Breast epithelium (tissue), 4 donors: ENCODE measurements around the gene ACOX3. TPM values are rescaled to one million over a fixed set of nuclear protein-coding genes. Genes with fewer than 3 reads are reported as not detected.
"Not testable (repeated sequence)": the region's sequence is repeated elsewhere in the genome, so short reads cannot be mapped to it uniquely, and the experiment has no call there.

ENCODE experiments used
- DNase-seq, 2 donors: peaks; one replicate each; pipeline ENCODE4 v3.0.0-alpha.2; 2019; ENCODE audit warnings: low spot score in 2 of 2
- H3K27ac ChIP-seq, 2 donors: fragments of 200-600 bp; sonication (generic) in 1 of 2; one replicate each; pipeline ENCODE4 v1.5.1; 2016 to 2019; ENCODE audit warnings: mild to moderate bottlenecking in 1 of 2
- H3K27me3 ChIP-seq, 2 donors: fragments of 200-600 bp; sonication (generic) in 1 of 2; one replicate each; pipeline versions ENCODE4 v1.5.1 to v1.6.0; 2017 to 2019; ENCODE audit warnings: control low read depth in 1 of 2, mild to moderate bottlenecking in 1 of 2
- H3K36me3 ChIP-seq: fragments of 200-600 bp; one replicate; pipeline ENCODE4 v1.5.1; 2019
- H3K4me1 ChIP-seq, 2 donors: fragments of 200-600 bp; sonication (generic); one replicate each; pipeline ENCODE4 v1.5.1; 2016 to 2019; ENCODE audit warnings: control low read depth in 1 of 2
- H3K4me3 ChIP-seq, 3 donors: fragments of 200-600 bp; sonication (generic); 1 replicate in 2 of 3; 2 replicates in 1 of 3; pipeline ENCODE4 v1.5.1; 2016 to 2019; ENCODE audit warnings: mild to moderate bottlenecking in 3 of 3, moderate library complexity in 2 of 3
- H3K9me3 ChIP-seq, 2 donors: fragments of 200-600 bp; sonication (generic) in 1 of 2; one replicate each; pipeline ENCODE4 v1.5.1; 2016 to 2019; ENCODE audit warnings: control low read depth in 1 of 2
- CTCF ChIP-seq, 3 donors: fragments of 450-650 bp; IDR thresholded peaks; one replicate each; pipeline ENCODE4 v1.5.1; 2016 to 2017; ENCODE audit warnings: antibody characterized with exemption in 3 of 3, mild to moderate bottlenecking in 3 of 3, moderate library complexity in 3 of 3
- POLR2A ChIP-seq: fragments of 450-650 bp; IDR thresholded peaks from one replicate; pipeline ENCODE4 v1.6.1; 2016; ENCODE audit warnings: antibody characterized with exemption, mild to moderate bottlenecking, moderate library complexity
- POLR2AphosphoS5 ChIP-seq, 3 donors: sonication (generic); formaldehyde crosslinking; IDR thresholded peaks; one replicate each; pipeline ENCODE4 v1.6.1; 2017; ENCODE audit warnings: antibody characterized with exemption in 3 of 3
- intact Hi-C: fragments of 100-400 bp; cut with DNase I; formaldehyde crosslinking; loops from one replicate; pipeline ENCODE4 v1.15.1; 2023; ENCODE audit warnings: low total_unique reads
- total RNA-seq, 3 donors: library from RNA; depleted of rRNA; stranded (reverse); fragments of >200 nt; gene quantifications; one replicate each; pipeline ENCODE4 v1.1.0, GENCODE V29; 2016

The ACOX3 gene
- total RNA-seq, 3 donors from 2014 or later: 24.0 to 69.4 (median 47.9) TPM

DNA sequence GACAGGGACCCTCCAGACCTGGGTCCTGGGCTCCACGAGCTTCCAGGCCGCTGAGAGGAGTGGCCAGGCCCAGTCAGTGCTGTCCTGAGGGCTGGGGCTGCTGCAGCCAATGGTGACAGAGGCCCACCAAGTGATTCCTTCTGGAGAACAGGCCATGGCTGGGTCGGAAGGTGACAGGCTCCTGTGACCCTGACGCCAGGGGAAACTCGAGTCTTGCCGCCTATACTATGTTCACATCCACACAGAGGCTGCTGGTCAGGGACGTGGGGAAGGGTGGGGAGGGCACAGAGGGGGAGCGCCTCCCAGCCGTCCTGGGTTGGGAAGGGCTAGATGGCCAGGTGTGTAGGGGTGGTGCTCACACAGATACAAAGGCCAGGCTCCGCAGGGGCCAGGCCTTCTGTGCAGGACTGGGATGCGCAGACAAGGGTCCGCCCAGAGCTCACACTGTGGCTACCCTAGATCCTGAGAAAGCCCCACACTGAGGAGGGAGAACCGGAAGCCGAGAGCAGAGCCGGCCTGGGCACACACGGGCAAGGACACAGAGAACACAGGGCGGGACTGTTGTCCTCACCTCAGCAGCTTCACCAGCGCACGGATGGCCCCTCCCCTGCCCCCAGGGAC, 89.6 kb downstream of the ACOX3 start:
- H3K4me3 ChIP-seq: no peak overlapping the region
- DNase-seq: peak in 1 of 2 donors; percentile 37

DNA sequence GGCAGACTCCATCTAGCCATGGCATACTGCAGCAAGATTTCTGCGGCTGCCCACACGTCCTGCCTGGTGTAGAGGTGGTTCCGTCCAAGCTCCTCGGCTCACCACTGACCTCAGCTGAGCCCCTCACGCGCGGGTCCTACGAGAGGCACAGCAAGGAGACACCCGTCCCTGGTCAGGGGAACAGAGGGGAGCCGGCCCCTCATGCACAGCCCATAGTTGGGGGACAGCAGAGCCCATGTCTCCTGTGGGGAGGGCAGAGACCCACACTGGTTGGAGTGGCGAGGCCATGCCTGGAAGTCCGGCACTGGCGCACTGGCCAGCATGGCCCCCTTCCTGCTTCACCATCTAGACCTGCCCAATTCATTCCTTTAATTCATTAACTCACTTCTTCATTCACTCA, 90.2 kb downstream of the ACOX3 start:
- DNase-seq: no peak
- no peak for TF ChIP-seq POLR2A
- TF ChIP-seq CTCF (IDR thresholded peaks at IDR 0.05): no peak
- no peak for TF ChIP-seq POLR2AphosphoS5 (IDR thresholded peaks at IDR 0.05)
- Histone ChIP-seq H3K36me3 (no peaks in the 10 kb centered on the region), H3K4me1 (peaks cover 0 to 10% of the 10 kb centered on the region in 2 donors), H3K4me3 (no peak overlapping the region), H3K9me3 (no peaks in the 10 kb centered on the region), H3K27ac (no peak overlapping the region), H3K27me3 (no peaks in the 10 kb centered on the region)
- intact Hi-C loops: no loop called here

More for the DNA sequence above, 89.6 kb downstream of the ACOX3 start:
- intact Hi-C loops: no loop called here
- Histone ChIP-seq H3K9me3 (no peaks in the 10 kb centered on the region), H3K4me1 (peaks cover 0 to 10% of the 10 kb centered on the region in 2 donors), H3K27me3 (no peaks in the 10 kb centered on the region), H3K27ac (peak overlapping the region in 1 of 2 donors; percentile 63), H3K36me3 (no peaks in the 10 kb centered on the region)
- no peak for TF ChIP-seq CTCF (IDR thresholded peaks at IDR 0.05)
- TF ChIP-seq POLR2A: no peak
- TF ChIP-seq POLR2AphosphoS5 (IDR thresholded peaks at IDR 0.05): no peak

DNA sequence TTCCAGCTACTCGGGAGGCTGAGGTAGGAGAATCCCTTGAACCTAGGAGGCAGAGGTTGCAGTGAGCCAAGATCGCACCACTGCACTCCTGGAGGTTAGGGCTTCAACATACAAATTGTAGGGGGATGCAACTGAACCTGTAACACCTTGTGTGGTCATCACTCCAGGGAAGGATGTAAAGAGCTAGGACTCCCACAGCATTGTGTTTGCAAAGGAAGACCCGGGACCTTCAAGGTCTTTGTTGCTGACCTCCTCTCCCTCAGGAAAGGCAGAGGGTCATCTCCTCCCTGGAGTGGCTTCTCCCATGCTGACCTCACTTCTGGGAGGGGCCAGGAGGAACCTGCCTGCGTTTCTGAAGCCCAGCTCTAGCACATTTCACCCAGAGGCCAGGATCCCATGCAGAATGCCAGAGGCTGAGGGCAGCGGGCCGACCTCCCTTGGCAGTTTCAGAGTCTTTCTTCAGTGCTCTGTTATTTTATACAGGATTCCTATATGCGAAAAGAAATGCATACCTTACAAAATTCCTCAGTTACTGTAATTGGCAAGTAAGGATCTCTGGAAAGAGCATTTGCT, 90.8 kb downstream of the ACOX3 start:
- no peaks in the 10 kb centered on the region for H3K36me3 ChIP-seq
- no peaks in the 10 kb centered on the region for H3K27me3 ChIP-seq
- H3K4me3 ChIP-seq: no peak overlapping the region
- H3K4me1 ChIP-seq: peaks cover 0 to 10% of the 10 kb centered on the region in 2 donors
- no peak overlapping the region for H3K27ac ChIP-seq
- intact Hi-C loops: no loop called here
- no peaks in the 10 kb centered on the region for H3K9me3 ChIP-seq
- DNase-seq: no peak
- no peak for TF ChIP-seq POLR2AphosphoS5 (IDR thresholded peaks at IDR 0.05)
- no peak for TF ChIP-seq CTCF (IDR thresholded peaks at IDR 0.05)
- no peak for TF ChIP-seq POLR2A

- H3K4me1 ChIP-seq, H3K4me3 ChIP-seq, intact Hi-C loops, H3K27ac ChIP-seq, DNase-seq, H3K36me3 ChIP-seq, H3K27me3 ChIP-seq, H3K9me3 ChIP-seq: not testable (repeated sequence)
Measured at GRCh38 chr4:8349236-8349635, 91.3 kb downstream of the ACOX3 start.

- H3K27ac ChIP-seq: no peak overlapping the region
- intact Hi-C loops: no loop called here
- no peak for DNase-seq
- H3K4me3 ChIP-seq: no peak overlapping the region
- H3K27me3 ChIP-seq: no peaks in the 10 kb centered on the region
- H3K9me3 ChIP-seq: no peaks in the 10 kb centered on the region
- H3K36me3 ChIP-seq: no peaks in the 10 kb centered on the region
- TF ChIP-seq CTCF (IDR thresholded peaks at IDR 0.05) (no peak), POLR2A (no peak), POLR2AphosphoS5 (IDR thresholded peaks at IDR 0.05) (no peak)
- peaks cover 0 to 10% of the 10 kb centered on the region in 2 donors for H3K4me1 ChIP-seq
Measured at GRCh38 chr4:8348071-8348470, 92.5 kb downstream of the ACOX3 start.
